GM11168 (cell line): ENCODE measurements around the gene EFNB2.

Source experiments
- in situ Hi-C: fragments of 300-500 bp; cut with MboI; formaldehyde crosslinking; loops from one replicate; pipeline ENCODE4 v1.12.0; 2022; ENCODE audit warnings: low sequenced_read_pairs; ENCODE audit not compliant: unreplicated experiment

Gene EFNB2

DNA sequence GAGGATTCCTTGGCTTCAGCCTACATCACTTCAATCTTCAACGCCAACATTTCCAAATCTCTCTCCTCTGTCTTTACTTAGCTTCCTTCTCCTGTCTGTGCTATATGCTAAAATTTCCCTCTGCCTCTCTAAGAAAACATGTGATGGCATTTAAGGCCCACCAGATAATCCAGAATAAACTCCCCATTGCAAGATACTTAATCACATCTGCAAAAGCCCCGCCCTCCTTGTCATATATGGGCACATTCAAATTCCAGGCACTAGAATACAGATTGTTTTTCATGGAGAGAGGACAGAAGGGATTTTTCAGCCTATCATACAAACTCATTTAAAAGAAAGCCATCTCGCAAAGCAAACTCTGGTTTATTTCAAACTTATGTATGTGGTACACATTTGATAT is 16.3 kb upstream of the EFNB2 start:
- in situ Hi-C loops, result no loop called here

DNA sequence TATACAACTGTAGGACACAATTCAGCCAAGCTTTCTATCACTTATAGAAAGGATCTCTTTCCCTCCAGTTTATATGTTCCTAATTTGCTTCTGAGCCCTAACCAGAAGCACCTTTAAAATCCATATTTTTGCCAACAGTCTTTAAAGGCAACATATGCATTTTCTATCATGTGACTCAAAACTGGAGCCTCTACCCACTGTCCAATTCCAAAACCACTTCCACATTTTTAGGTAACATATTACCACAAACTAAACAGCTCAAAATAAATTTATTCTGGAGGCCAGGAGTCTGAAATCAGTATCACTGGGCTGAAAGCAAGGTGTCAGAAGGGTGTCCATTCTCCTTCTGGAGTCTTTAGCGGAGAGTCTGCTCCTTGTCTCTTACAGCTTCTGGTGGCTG is 15.9 kb upstream of the EFNB2 start:
- in situ Hi-C loops, result no loop called here

DNA sequence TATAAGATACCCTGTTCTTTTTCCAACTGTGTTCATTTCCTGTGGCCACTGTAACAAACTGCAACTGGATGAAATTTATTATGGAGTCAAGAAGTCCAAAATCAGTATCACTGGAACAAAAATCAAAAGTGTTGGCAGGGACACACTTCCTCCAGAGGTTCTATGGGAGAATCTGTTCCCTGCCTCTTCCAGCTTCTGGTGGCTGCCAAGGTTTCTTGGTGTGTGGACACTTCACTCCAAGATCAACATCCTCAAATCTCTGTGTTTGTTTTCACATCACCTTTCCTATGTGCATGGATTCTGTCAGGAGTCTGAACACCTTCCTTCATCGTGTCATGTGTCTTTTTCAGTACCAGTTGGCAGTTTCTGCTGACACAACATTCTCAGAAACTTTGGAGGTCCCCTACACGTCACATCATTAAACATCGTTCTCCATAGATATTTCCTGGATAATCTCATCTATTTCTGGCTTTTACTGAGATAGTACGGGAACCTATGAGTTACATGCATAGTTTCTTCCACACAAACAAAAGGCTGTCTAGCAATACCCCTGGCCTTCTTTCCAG is 15.2 kb upstream of the EFNB2 start:
- in situ Hi-C loops, result no loop called here

DNA sequence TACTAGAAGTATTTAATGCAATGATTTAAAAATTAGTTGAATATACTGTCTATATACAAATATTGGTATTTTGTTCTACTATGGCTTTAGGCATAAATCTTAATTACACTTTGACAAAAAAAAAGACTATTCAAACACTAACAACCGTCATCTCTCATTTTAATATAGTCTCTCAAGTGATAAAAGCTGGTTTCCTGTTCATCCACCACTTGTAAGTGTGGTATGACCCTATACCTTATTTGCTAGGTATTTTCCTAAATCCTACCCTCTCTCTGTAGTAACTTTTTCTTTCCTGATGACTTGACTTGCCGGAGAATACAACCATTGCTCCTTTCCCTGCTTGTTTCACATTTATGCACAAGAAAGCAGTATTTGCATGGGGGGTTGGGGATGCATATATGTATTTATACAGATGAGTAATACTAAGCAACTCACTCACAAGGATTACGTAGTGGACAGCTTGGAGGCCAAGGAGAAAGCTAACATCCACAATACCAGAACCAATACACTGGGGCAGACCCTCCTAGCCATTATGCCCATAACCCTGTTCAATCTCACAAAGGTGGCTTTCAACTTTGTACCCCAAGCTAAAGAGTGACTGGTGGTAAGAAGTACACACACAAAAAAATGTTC is 12.7 kb upstream of the EFNB2 start:
- in situ Hi-C loops, result no loop called here

DNA sequence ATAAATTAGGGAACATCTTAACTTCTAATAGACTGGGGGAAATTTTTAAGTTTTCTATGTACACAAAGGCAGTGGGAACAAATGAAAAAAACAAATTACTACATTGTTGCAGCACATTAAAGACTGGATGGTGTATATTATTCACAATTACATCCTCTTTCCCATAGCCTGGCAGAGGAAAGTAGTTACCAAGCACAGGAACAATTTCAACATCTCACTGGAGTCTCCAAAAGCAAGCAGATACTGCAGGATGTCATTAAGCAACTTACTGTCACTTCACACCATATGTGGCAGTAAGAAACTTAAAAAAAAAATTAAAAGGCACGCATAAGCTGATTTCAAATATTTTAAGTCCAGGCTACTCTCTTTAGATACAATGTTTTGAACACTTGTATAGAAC is 6.4 kb upstream of the EFNB2 start:
- in situ Hi-C loops, result no loop called here

DNA sequence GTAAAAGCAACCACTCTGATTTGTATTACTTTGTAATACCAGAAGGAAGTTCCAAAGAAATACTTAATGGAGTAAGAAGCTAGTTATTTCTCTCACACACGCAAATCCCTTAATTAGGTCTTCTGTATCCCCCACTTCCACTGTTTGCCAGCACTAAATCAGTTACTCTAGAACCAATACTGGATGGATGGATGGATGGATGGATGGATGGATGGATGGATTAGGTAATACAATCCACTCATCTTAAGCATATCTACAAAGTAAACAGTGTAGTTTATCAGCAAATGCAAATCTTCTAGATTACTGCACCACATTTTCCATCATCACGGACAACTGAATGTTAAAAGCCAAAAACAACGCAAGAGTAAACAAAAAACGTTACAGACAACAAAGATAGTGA is 5.2 kb upstream of the EFNB2 start:
- in situ Hi-C loops, result no loop called here

DNA sequence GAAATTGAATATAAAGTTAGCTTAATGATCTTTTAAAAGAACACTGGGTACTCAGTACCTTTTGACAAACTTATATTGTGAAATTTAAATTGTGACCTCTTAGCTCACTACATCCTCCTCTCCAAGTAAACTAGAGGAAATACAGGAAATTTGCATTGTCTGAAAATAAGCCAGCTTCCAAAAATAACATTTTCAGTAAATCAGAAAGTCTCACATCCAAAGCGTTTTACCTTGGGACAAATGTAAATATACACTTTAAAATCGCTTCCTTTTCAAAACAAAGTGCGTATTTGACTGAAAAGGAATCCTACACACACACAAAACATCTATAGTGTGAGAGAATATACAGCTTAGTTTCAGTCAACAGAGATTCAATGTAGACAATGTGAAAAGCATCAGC is 2.1 kb upstream of the EFNB2 start:
- in situ Hi-C loops, result no loop called here

DNA sequence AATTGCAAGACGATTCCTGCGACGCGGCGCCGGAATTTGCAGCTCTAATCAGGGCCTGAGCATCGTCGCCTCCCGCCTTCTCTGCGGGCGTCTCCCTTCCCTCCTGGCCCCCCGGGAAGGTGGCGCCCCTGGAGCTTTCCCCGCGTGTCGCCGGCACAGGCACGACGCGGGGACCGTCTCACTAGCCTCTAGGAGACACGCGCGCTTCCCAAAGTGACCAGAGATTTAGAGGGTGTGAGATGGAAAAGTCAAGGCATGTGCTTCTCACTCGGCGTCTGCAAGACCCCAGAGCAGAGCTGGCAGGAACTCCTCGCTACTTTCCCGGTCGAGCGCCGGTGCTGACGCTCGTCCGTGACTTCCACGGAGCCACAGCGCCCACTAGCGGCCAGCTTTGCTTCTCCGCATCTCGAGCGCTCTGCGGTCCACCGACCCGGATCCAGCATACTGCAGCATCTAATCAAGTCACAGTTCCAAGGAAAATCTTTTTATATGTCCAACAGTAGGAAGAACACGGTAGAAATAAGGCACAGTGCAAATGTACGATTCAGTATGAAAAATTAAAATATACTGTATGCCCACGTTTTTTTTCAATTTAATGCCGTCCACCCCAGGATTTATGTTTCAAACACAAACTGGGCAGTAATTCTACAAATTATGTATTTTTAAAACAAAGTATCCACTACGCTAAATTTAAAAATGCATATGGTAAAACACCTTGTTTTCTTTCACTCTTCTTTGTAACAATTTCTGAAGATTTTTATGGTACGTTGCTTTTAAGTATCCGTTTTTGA is 977 bp upstream of the EFNB2 start:
- in situ Hi-C loops, result no loop called here

DNA sequence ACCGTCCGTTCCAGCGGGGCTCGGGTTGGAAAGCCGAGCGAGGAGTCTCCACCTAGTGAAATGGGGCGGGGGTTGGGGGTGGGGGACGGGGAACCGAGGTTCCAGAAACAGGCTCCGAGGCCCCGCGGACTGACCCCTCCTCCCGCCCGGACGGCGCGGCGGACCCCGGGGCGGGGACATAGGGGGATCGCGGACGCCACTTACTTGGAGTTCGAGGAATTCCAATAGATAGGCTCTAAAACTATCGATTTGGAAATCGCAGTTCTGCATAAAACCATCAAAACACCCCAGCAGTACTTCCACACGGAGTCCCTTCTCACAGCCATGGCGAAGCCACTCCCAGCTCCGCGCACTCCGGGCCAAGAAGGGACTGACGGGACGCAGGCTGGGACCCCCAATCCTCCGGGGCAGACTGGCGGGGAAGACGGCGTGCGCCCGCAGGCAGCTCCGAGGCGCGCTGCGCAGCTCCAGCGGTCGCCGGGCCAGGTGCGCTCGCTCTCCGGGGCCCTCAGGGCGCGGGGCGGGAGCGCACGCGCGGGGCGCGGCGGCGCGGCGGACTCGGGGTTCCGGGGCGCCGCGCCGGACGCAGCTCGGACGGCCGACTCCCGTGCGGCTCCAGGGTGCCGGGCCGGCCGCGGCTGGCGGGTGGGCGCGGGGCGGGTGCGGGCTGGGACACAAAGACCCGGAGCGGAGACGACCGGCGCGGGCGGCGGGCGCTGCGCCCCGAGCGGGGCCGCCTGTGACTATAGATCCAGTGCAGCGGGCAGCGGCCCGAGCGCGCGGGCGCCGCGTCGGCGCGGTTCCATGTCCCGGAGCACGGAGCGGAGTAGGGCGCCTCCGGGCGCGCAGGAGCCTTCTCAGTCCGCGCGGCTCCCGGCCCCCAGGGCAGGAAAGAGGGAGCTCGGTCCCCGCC is 567 bp downstream of the EFNB2 start:
- in situ Hi-C loops, result no loop called here

DNA sequence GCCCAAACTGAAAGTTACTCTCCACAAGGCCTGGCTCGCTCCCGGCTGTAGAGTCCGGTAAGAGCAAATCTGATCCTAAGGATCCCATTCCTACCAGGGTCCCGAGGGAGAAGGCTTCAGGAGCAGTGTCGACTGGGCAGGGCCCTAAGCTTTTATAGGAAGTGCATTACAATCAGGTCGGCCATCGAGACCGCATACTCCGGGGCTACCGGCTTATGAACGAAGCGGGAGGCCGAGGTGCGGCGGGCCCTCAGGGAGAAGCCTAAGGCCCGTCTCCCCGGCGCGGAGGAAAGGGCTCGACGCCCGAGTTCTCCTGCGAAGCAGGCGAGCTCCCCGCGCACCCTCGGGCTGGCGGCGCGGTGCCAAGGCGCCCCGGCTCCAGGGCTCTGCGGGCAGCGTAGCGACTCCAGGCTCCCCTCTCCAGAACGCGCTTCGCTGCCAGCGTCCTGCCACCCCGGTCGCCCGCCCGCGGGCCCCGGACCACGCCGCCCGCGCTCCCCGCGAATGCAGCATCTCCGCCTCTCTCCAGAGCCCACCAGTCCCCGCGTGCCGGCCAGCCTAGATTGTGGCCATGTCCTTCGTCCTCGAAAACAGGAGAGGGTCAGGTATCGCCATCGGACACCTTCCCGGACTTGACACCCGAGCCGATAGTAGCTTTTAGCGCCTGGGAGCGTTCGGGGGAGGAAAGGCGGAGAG is 1.4 kb downstream of the EFNB2 start:
- in situ Hi-C loops, result no loop called here

DNA sequence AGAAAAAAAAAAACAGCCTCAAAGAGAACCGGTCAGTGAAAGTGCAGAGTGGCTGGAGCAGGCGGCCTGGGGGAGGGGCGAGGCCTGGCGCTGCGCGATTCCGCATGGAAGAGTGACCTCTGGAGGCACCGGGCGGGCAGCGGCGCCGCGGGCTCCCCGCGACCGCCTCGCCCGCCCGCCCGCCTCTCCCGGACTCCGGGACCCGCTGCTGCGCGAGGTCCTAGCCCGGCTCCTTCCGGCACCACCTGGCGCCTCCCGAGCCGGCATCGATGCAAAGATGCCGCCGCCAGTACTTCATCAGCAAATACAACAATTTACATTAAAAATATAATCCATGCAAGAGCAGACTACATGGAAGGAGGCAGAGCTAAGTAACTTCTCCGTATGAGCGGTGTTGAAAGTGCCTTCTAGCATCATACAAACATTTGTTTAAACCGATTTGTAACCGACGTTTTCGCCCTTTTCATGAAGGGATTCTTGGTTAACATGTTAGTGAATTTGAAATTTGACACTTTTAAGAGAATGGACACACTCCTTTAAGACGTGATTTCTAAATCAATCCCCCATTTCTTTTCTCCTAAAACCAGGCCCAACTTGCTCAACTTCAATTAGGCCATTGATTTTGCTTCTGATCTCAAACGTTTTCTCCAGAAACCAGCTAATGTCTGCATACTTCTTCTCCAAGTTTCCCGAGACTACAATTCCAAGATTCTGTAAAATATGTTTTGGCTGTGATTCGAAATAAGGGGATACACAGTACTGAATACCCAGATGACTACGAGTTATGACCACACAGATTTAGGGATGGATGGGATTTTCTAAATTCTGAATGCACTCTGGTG is 2.1 kb downstream of the EFNB2 start:
- in situ Hi-C loops, result no loop called here

DNA sequence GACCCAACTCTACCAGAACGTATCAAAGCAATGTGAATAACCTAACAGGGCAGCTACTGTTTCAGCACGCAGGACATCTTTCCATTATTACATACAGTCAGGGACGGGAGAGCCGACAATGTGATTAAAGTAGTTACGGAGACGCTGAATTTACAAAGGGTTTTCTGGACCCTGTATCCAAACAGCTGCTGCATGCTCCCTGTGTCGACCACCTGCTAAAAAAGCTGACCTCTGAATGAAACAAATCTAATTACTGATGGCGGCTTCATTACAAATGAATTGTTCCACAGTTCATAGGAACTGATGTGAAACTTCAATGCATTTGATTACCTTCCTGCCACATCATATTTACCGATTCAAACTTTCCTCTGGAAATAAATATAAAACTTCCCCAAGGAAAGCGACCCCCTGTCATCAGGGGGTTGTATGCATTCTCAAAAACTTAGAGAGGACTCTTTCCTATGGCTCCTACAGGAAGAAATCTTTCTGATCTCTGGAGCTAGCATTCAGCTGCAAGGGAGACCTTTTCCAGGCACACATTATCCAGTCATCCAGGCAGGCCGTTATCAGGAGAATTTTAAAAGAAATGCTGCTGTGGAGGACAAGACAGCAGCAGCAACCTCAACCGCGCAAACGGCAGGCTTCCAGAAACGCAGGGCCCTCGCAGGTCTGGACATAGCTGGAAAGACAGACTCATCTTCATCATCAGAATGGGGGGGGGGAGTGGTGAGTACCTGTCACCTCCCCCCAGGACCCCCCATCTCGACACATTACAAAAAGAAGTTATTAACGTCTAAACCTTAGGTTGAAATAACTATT is 3.1 kb downstream of the EFNB2 start:
- in situ Hi-C loops, result no loop called here

DNA sequence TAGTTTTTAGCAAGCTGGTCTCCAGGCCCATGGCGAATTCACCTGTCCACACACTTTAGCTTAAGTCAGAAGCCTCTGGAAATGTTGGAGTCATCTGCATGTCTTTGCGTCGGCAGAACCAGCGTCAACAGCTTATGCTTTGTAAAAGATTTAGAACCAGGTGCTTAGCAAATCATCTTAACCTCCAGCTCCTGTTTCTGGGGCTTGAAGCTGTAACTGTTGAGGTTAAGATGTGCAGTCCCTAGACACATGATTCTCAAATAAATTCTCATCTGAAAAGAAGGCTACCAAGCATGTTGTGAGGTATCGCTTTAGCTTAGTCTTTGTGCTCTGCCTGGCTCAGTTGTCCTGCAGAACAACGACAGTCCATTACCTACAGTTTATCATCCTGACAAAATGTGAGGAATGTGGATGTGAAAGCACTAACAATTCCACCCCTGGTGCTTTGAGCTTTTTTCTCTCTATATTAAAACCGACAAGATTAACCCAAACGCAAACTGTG is 4.4 kb downstream of the EFNB2 start:
- in situ Hi-C loops, result no loop called here

DNA sequence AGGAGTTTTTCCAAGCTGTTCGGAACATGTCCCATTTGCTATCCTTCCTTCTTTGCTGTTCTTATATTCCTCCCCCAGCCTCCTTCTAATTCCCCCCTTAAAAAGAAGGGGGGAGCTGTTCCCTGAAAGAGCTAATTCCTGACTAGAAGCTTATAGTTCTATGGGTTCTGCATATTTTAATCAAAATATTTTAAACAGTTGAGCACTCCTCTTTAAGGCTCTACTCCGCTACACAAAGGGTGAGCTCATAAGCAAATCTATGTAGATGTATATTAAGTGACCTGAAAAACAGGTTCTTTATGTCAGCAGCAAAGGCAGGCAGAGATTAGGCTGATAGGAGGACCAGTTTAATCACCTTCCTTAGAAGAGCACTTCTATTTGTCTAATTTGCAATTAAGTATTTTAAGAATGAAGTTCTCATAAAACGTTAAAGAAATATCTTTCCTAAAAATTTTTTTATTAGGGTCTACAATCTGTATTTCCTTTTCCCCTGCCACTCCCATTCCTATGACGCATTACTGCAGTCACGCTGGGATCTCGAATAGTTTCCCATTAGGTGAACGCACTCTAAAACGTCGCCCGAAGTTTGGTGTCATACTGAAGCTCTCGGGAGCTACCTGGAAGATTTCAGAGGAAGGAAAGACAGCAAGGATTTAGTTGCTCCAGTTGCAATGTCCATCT is 5.2 kb downstream of the EFNB2 start:
- in situ Hi-C loops, result no loop called here

DNA sequence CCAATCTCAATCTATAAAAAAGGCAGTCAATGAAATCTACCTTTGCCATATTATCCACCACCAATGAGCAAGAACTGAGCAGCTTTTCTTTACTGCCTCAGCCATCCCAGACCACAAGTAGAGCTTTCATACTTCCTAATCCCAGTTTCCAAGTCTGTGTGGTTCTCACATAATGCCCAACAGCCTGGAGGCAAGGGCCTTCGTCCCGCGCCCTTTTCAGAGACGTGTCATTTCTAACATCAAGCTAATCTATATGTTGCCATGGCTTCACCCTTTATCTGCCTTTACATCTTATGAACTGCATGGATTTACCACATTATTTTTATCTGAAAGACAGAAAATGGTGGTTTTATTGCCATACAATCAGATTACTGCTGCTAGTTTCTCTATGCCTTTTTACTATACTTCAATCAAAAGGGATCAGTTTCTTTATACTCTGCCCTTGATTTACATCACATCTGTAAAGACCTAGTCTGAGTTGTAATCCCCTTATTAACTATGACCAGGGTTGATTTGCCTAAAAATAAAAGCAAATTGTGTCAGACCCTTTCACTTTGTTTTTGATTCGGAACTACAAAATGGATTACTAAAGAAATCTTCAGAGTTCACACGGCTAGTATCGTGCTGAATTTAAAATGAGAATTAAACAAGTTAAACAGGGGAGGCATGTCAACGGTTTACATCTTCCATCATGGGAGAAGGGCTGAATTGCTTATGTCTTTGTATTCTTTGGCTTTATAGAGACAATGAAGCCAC is 5.9 kb downstream of the EFNB2 start:
- in situ Hi-C loops, result no loop called here

DNA sequence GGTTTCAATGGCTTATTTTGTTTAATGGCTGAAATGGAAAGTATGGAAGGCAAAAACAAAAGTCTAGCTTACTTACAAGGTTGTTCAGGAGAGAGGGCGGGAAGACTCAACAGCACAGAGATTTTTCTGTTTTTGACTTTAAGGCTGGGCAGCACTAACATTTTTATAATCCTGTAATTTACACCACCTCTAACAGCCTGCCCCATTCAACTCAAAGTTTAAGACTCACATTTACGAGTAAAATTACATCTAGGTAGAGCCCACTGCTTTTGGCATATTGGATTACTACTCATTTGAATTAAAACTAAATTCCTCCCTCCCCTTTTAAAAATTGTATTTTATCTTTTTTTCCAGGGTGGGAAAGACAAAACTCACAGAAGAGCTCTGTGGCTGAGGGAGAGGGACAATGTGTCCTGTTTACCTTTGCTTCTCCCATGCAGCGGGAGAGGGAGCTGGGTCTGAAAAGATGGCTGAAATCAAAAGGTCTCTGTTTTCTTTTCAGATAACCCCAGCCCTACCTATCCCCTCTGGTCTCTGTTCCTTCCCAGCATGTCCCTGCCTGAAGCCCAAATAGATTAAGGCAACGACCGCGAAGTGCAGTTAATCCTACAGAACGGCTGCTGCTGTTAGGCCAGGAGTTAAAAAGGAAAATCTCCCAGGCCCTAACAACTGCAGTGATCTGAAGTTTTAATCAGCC is 6.6 kb downstream of the EFNB2 start:
- in situ Hi-C loops, result no loop called here
